Dedifferentiated amniotic fluid mesenchymal stem cell (primary cell): ENCODE data around the gene RORB.

Experiments
- DNase-seq: peaks from one replicate; pipeline ENCODE4 v3.0.0-alpha.2; 2016; ENCODE audit errors: extremely low spot score

The RORB gene

DNA sequence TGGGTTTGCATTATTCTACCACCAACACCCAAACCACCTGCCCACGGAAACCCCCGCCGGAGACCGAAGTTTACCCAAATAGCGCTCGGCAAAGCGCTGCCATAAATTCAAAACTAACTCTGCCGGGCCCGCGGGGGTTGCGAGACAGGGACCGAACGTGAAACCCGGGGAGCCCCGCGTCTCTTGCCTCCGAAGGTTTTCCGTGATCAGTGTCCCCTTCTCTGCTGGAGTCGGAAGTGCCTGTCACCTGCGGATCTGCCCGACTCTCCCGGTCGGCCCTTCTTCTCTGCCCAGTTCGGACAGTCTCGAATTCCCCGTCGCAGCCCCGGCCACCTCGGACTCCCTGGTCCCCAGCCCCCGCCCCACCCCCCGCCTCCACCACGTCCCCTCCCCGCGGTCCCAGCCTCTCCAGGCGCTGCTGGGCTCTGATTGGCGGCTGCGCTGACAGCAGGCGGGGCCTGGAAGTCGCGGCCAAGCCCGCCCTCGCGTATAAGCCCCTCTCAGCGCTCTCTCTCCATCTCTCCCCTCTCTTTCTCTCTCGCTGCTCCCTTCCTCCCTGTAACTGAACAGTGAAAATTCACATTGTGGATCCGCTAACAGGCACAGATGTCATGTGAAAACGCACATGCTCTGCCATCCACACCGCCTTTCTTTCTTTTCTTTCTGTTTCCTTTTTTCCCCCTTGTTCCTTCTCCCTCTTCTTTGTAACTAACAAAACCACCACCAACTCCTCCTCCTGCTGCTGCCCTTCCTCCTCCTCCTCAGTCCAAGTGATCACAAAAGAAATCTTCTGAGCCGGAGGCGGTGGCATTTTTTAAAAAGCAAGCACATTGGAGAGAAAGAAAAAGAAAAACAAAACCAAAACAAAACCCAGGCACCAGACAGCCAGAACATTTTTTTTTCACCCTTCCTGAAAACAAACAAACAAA is at the start of gene RORB:
TSS of gene RORB (plus strand) at position 517 of the 929 bp plus-strand sequence. CDS start 642 bp downstream, outside the sequence.
- DNase-seq, result peak; percentile 34

DNA sequence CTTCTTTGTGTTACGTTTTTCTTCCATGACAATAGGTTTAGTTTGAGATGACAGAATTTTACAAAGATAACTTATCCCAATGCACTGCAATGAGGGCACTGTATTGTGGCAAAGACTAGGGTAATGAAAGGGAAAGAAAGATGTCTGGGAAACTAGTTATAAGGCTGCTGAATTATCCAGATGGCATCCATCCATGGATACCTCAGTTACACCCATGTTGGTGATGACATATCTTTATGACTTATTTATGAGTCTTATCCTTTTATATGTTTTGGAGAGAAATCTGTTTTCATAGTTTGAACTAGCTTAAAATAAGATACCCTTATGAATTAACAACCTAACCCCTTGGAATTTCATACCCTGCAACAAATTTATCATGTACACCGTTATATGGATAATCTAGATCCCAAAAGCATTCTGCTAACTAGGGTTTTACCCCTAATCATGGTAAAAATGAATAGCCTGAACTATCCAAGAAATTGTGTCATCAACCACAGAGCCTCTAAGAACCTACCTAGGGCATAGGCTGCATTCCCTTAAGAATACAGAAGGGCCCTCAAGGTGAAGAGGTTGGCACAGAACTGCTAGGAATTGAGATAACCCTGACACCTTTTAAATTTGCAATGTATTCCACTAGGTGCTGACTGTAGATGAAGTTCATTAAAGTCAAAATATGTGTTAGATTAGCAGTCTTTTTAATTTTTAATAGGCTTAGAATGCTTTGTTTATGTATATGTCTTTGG is 49.5 kb upstream of the RORB start:
- DNase-seq, result no peak

GRCh38 chr9:74449060-74449459 is 48.1 kb upstream of the RORB start:
- DNase-seq, result no peak

DNA sequence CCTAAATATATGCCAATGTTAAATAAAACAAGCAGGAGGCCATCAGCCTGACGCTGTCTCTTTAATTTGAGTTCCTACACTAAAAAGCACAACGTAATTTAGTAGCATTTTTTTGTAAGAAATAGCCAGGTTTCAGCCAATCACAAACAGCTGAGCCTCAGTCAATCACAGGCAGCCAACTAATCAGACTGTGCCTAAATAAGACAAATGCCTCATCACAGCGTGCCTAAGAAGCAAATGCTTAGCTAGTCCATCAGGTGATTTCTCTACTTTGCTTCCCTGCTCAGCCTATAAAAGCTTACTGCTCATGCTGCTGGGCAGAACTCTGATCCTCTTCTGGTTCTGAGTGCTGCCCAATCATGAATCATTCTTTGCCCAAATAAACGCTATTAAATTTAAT is 38.3 kb upstream of the RORB start:
- DNase-seq, result no peak

DNA sequence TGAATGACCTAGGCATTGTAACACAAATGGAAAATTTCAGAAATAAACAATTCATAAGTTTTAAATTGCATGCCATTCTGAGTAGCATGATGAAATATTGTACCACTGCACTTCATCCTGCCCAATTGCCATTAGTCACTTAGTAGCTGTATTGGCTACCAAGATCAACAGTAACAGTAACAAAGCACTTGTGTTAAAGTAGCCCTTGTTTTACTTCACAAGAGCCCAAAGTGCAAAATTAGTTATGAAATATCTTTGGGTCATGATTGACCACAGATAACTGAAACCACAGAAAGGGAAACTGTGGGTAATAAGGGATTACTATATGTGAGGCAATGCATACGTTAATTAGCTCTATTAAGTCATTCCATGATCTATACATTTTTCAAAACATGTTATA is 33.3 kb upstream of the RORB start:
- no peak for DNase-seq

- DNase-seq, result no peak
These were observed 18.5 kb upstream of the RORB start for GRCh38 chr9:74478606-74479005.

DNA sequence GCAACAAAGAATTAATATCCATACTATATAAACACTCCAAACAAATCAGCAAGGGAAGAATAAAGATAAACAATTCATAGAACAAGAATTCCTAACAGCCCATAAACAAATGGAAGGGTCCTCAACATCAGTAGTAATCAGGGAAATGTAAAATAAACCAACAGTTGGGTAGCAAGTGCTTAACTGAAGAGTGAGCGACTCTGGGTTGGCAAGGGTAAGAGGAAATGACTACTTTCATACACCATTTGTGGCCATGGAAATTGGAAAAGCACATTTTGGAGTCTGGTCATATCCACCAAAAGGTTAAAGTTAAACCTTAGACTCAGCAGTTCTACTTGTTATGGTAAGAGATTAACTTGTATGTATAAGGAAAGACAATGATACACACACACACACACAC is 17.4 kb upstream of the RORB start:
- no peak for DNase-seq

GRCh38 chr9:74487395-74487794 is 9.7 kb upstream of the RORB start:
- no peak for DNase-seq

GRCh38 chr9:74493512-74493911 is 3.6 kb upstream of the RORB start:
- no peak for DNase-seq

GRCh38 chr9:74494490-74494889 is 2.6 kb upstream of the RORB start:
- no peak for DNase-seq

GRCh38 chr9:74496406-74496805 is 729 bp upstream of the RORB start:
- no peak for DNase-seq

- no peak for DNase-seq
These were observed 849 bp downstream of the RORB start for GRCh38 chr9:74497748-74498620.

DNA sequence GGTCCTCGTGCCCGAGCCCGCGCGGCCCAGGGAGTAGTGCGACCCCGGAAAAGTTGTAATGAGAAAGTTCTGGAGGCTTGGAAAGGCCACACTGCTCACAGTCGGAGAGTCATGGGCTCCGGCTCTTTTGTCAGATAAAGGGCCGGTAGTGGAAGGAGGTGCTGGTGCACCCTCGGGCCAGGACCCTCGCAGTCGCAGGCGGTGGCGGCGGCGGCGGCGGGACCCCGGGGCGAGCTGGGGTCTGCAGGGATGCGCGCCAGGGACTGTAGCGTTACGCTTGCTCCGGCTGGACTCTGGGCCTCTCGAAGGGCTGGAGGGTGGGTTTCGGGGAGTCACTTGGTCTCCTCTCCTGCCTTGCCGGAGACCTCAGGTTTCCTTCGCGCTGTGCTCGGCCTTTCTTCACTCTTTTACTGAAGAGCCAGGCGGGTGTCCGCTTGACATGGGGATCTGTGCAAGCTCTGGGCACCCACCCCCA is 1.5 kb downstream of the RORB start:
- DNase-seq, result no peak

DNA sequence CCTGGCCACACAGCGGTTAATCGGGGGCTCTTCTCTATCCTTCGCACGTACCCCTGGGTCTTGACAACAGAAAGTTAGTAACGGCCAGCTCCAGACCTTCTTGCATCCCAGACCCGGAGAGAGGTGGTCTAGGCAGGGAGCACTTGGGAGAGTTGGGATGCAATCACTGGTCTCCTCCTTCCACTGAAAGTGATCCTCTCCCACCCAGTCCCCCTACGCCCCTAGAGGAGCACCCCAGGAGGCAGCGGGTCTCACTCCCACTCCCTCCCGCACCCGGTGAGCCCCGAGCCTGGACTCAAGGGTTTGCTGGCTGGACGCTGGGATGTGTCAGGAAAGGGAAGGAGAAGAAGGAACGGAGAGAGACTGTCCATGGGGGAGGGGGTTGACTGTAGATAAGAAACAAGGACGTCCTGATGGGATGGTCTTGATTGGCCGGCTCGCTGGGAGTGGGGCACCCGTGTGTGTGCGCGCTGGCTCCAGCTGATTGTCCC is 2.0 kb downstream of the RORB start:
- DNase-seq, result no peak

DNA sequence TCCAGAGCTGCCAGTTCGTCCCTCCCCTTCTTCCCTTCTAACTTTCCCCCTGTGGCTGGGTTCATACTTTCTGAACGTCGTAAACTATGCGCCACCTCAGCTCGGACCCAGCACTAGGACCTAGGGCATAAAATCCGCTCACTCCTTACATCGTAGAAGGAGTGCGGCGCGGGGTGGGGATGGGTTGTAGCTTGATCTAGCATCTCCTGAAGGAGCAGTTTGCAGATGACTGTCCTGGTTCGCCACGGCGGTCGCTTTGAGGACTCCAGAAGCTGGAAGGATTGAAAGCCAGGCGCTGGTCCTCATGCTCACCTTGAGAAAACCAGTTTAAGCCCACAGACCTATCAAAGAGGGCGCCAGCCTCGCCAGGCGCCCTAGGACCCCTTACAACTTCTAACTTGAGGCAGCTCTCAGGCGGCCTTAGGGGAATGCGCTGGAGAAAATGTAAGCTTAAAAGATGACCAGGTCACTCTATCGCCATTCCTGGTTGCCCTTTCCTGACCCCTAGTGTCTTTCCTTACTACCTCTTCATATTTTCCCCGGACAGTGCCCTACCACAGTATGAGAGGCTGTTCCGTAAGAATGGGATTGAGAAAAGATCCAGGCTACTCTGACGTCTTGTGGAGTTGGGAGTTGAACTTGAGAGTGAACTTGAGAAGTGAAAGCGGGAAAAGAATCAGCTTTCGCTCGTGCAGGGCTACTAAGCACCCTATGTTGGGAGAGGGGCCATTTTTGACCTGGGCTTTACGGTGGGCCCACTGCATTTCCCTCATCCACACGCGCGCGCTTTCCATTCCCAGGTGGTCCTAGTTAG is 2.8 kb downstream of the RORB start:
- DNase-seq, result no peak

GRCh38 chr9:74500584-74500924 is 3.4 kb downstream of the RORB start:
- DNase-seq, result no peak

- DNase-seq, result no peak
These were observed 4.4 kb downstream of the RORB start for GRCh38 chr9:74501570-74501969.

DNA sequence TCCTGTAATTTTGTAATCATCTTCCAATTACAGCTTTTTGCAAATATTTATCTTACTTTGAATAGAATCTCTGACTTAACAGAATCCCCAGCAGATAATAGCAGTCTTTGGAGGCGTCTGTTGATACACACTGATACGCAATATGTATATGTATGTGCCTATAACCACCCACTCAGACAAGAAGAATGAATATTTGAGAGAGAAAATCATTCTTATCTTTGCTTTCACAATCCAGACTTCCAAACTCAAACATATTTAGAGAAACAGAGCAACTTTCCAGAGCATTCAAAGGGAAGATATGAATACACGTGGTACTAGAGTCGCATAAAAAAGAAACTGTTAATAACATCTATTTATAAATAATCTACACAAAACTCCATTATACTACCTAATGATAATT is 6.1 kb downstream of the RORB start:
- no peak for DNase-seq

- DNase-seq, result no peak
These were observed 6.5 kb downstream of the RORB start for GRCh38 chr9:74503666-74504065.

DNA sequence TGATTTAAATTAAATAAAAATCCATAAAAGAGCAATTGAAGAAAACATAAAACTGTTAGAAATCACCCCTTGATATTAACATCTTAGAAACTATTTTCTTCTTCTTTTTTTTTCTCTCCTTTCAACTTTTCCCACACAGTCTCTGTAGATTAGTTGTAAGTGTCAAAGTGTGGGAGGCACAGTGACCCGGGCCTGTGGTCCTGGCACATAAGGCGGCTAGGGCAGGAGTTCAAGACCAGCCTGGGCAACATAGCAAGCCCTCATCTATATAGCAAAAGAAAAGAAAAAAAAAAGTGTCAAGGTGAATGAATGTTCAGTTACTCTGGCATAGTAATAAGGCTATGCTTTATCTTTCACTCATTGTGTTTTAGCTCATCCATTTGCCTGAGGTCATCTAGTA is 14.2 kb downstream of the RORB start:
- DNase-seq, result no peak

DNA sequence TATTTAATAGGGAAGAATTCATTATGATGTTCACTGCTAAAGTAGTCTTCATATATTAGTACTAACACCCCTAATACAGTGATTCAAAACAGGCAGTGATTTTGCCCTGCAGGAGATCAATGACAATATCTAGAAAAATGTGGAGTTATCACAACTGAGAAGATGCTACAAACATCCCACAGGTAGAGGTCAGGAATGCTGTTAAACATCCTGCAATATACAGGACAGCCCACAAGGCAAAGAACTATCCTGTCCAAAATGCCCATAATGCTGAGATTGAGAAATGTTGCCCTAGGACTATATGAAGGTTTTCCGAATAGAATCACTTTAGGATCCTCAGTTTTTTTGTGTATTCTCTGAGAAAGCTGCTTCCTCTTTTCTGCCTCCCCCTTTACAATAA is 15.3 kb downstream of the RORB start:
- no peak for DNase-seq
